K562 (cell line): Measurements from ENCODE around the gene TSPAN12. TPM values are rescaled to one million over a fixed set of nuclear protein-coding genes. Genes with fewer than 3 reads are reported as not detected.
A peak's percentile ranks its signal among the peaks of the same experiment; 100 is the strongest.

Source experiments
- ATAC-seq: fragments of 200-7000 bp; cut with Tn5 transposase; 3 replicates; pipeline ENCODE4 v1.9.1; 2020; ENCODE audit warnings: moderate library complexity
- BruUV-seq: library from RNA; stranded (reverse); fragments of 400-500 nt; replicated peaks from 2 replicates; lab custom pipeline; 2021; lab: Mats Ljungman, UMichigan
- CTCF ChIA-PET: fragments of 300-600 bp; formaldehyde crosslinking; extraction: SDS; loops from one replicate; lab custom pipeline; 2021; ENCODE audit warnings: low intra/inter-chr PET ratio; lab: Yijun Ruan, JAX
- POLR2A ChIA-PET: fragments of 300-600, 350-650 bp; sonication (Branson Sonifier 250); formaldehyde crosslinking; extraction: SDS; loops from one replicate; lab custom pipeline; 2021; ENCODE audit warnings: antibody characterized with exemption, inconsistent platforms; lab: Yijun Ruan, JAX
- DNase-seq, 4 experiments: peaks; one replicate each; pipeline versions ENCODE4 v3.0.0 to v3.0.0-alpha.2; 2011 to 2018; ENCODE audit warnings: low spot score in 3 of 4, mixed read lengths in 3 of 4; ENCODE audit errors: extremely low read depth in 1 of 4
- FAIRE-seq: peaks from 2 replicates; lab custom pipeline; 2011; peaks lifted over from hg19 to GRCh38; lab: Jason Lieb, UNC
- H2AFZ ChIP-seq: 2 replicates; pipeline ENCODE4 v1.6.0; 2011; ENCODE audit warnings: low read depth, low read length, control low read depth, inconsistent platforms
- H3K27ac ChIP-seq: fragments of 200-600 bp; 3 replicates; pipeline ENCODE4 v1.8.0; 2011; ENCODE audit warnings: low read depth, mild to moderate bottlenecking, control low read depth, inconsistent platforms, low read length, moderate library complexity, mixed read lengths; ENCODE audit errors: extremely low read depth
- H3K27me3 ChIP-seq, 2 experiments: fragments of 300-600 bp in 1 of 2; 2 replicates in 1 of 2; 3 replicates in 1 of 2; pipeline versions ENCODE4 v1.6.0 to v1.8.0; 2011; ENCODE audit warnings: inconsistent platforms in 2 of 2, low read length in 2 of 2, mild to moderate bottlenecking in 1 of 2, mixed read lengths in 1 of 2, moderate library complexity in 1 of 2; ENCODE audit not compliant: control insufficient read depth in 2 of 2, insufficient read depth in 2 of 2
- H3K36me3 ChIP-seq: fragments of 300-600 bp; 3 replicates; pipeline ENCODE4 v1.8.0; 2011; ENCODE audit warnings: mild to moderate bottlenecking, low read length, inconsistent platforms; ENCODE audit not compliant: control insufficient read depth, insufficient read depth
- H3K4me1 ChIP-seq, 2 experiments: fragments of 200-600 bp in 1 of 2; replicated peaks in 1 of 2; 2 replicates in 1 of 2; 3 replicates in 1 of 2; pipeline versions ENCODE4 v1.5.1 to v1.8.0; 2011; ENCODE audit warnings: inconsistent platforms in 2 of 2, low read length in 2 of 2, mild to moderate bottlenecking in 1 of 2, mixed read lengths in 1 of 2, moderate library complexity in 1 of 2; ENCODE audit not compliant: control insufficient read depth in 2 of 2, insufficient read depth in 2 of 2
- H3K4me2 ChIP-seq: 2 replicates; pipeline ENCODE4 v1.6.1; 2011; ENCODE audit warnings: low read length, control low read depth, inconsistent platforms, mixed read lengths; ENCODE audit not compliant: insufficient read depth
- H3K4me3 ChIP-seq: fragments of 200-600 bp; sonication (generic), shearing (Covaris generic); 2 replicates; pipeline ENCODE4 v1.5.1; 2016; ENCODE audit warnings: control low read depth, inconsistent platforms
- H3K79me2 ChIP-seq: fragments of 200-600 bp; 3 replicates; pipeline ENCODE4 v1.8.0; 2011; ENCODE audit warnings: low read length, inconsistent platforms; ENCODE audit not compliant: control insufficient read depth, insufficient read depth
- H3K9ac ChIP-seq, 2 experiments: 2 replicates each; pipeline versions ENCODE4 v1.6.0 to v1.6.1; 2011; ENCODE audit warnings: low read depth in 2 of 2, low read length in 2 of 2, control low read depth in 1 of 2, inconsistent platforms in 1 of 2, mild to moderate bottlenecking in 1 of 2, mixed read lengths in 1 of 2; ENCODE audit not compliant: insufficient read depth in 1 of 2
- H3K9me1 ChIP-seq: one replicate; pipeline ENCODE4 v1.6.0; 2011; ENCODE audit warnings: inconsistent platforms, mild to moderate bottlenecking, low read length, moderate library complexity; ENCODE audit not compliant: control insufficient read depth, insufficient read depth
- H3K9me3 ChIP-seq: replicated peaks from 2 replicates; pipeline ENCODE4 v1.5.1; 2011; ENCODE audit warnings: low read depth, low read length, inconsistent platforms; ENCODE audit not compliant: control insufficient read depth, insufficient read depth
- H4K20me1 ChIP-seq: replicated peaks from 2 replicates; pipeline ENCODE4 v1.6.1; 2011; ENCODE audit warnings: low read length, inconsistent platforms, mixed read lengths; ENCODE audit not compliant: control insufficient read depth, insufficient read depth
- HDGF ChIP-seq: fragments of 450-650 bp; IDR thresholded peaks from 2 replicates; pipeline ENCODE4 v1.6.1; 2016
- HMGN3 ChIP-seq: IDR thresholded peaks from 2 replicates; pipeline ENCODE4 v1.6.1; 2011; ENCODE audit warnings: borderline replicate concordance, low read depth, mild to moderate bottlenecking, mixed read lengths, low read length; ENCODE audit not compliant: insufficient read length; ENCODE audit errors: extremely low read depth
- KAT7 ChIP-seq: sonication (generic); formaldehyde crosslinking; IDR thresholded peaks from 2 replicates; pipeline ENCODE4 v1.8.0; 2022; ENCODE audit warnings: missing genetic modification reagents, mild to moderate bottlenecking, borderline replicate concordance
- TCF7L2 ChIP-seq: fragments of 150-350 bp; IDR thresholded peaks from 2 replicates; pipeline ENCODE4 v1.6.1; 2016; ENCODE audit warnings: low read depth, mild to moderate bottlenecking, low read length, moderate library complexity
- ZNF324 ChIP-seq: fragments of 250-450 bp; sonication (Bioruptor Pico); IDR thresholded peaks from 2 replicates; pipeline ENCODE4 v1.4.0; 2020; ENCODE audit warnings: mild to moderate bottlenecking
- WGBS: fragments of 100-300 bp; shearing (Covaris generic); methylation state at CpG from one replicate; pipeline ENCODE4 v1.1.6; 2016; ENCODE audit warnings: low coverage, mixed read lengths; ENCODE audit not compliant: insufficient coverage; ENCODE audit errors: missing lambda C conversion rate; 5-methylcytosine and 5-hydroxymethylcytosine counted together
- in situ Hi-C: fragments of 300-500 bp; cut with MboI; formaldehyde crosslinking; loops from 4 replicates; pipeline ENCODE4 v1.15.0; 2018; ENCODE audit warnings: inconsistent platforms, mixed read lengths
- intact Hi-C: fragments of 100-400 bp; cut with micrococcal nuclease; formaldehyde crosslinking; loops from 2 replicates; pipeline ENCODE4 v1.14.2; 2022
- polyA plus RNA-seq, 8 experiments: library from polyadenylated mRNA; depleted of rRNA in 4 of 8; stranded (reverse) in 5 of 8; unstranded in 3 of 8; fragments of >200 nt; fragmentation: Nextera tagmentation in 2 of 8; fragmentation: Illumina TruSeq in 1 of 8; extraction: Ambion mirVana in 2 of 8; extraction: Trizol in 1 of 8; gene quantifications; 2 replicates each; pipeline versions ENCODE4 v1.2.1 to v1.2.3, GENCODE V29; 2011 to 2014; ENCODE audit warnings: inconsistent platforms in 1 of 8, missing spikeins in 1 of 8
- total RNA-seq, 7 experiments: library from RNA; depleted of rRNA in 6 of 7; stranded (reverse); fragments of >200 nt in 6 of 7; fragmentation: Illumina TruSeq in 2 of 7; extraction: Trizol in 2 of 7; gene quantifications; 2 replicates each; pipeline versions ENCODE4 v1.2.1 to v1.2.3, GENCODE V29; 2011 to 2021; ENCODE audit warnings: low replicate concordance in 1 of 7
- TF ChIP-seq, protein P1 (sequence below): sonication (generic); formaldehyde crosslinking; IDR thresholded peaks from 2 replicates; pipeline ENCODE4 v1.8.1; 2023; ENCODE audit warnings: missing genetic modification reagents, mild to moderate bottlenecking, borderline replicate concordance
- TF ChIP-seq, protein P2 (sequence below): fragments of 250-450 bp; sonication (Bioruptor Pico); IDR thresholded peaks from 2 replicates; pipeline ENCODE4 v1.5.0; 2021
- TF ChIP-seq, protein P3 (sequence below): fragments of 450-650 bp; IDR thresholded peaks from 2 replicates; pipeline ENCODE4 v1.6.1; 2016; ENCODE audit warnings: low read depth, mild to moderate bottlenecking, moderate library complexity

Gene TSPAN12
- total and polyA plus RNA-seq, 9 of the 15 experiments (the other 6 are each of a cell fraction or from before 2014, with no cell fraction given) = 0.13 to 1.7 (median 0.35) TPM; not detected in 1

DNA sequence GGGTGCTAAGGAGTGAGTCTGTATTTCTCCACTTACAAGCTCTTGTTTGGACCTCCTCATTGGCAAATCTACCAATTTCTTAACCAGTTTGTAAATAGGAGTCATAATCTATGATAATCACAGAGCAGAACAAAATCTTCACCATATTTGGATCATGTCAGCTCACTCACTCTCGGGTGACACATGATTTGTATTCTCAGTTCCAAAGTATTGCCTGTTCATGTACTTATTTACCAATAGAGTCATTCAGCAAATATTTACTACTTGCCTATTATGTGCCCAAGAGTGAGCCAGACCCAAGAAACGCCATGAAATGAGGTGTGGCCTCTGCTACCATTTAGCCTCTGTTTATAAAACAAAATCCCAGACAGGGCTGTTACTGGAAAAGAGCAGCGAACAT, 114.8 kb downstream of the TSPAN12 start:
- no peak overlapping the region for H3K9ac ChIP-seq
- WGBS = 7% methylated on average over 3 of the region's 3 CpGs
- in situ Hi-C loops = no loop called here
- no peak for FAIRE-seq
- H2AFZ ChIP-seq = peak overlapping the region; percentile 6; the same call in 1 of the 2 replicates
- no peaks in the 10 kb centered on the region for H3K9me1 ChIP-seq
- no peaks in the 10 kb centered on the region for H3K9me3 ChIP-seq
- no peak overlapping the region for H3K4me2 ChIP-seq
- H3K4me1 ChIP-seq = no peaks in the 10 kb centered on the region; a peak in 1 of 5 replicates
- no peak for ATAC-seq
- H3K4me3 ChIP-seq = no peak overlapping the region
- H3K27me3 ChIP-seq = no peaks in the 10 kb centered on the region
- H3K79me2 ChIP-seq = no peaks in the 10 kb centered on the region
- POLR2A ChIA-PET = interaction anchor here (0.7 to 1.8 kb wide), 2 partner anchors 11 to 557 kb away, joined by 3 to 6 read pairs; no protein-coding TSS in a partner anchor
- no peak for DNase-seq
- BruUV-seq = no TSS peak
- TF ChIP-seq HDGF = no peak
- no peak overlapping the region for H3K27ac ChIP-seq
- intact Hi-C loops = no loop called here
- H4K20me1 ChIP-seq = no peaks in the 10 kb centered on the region
- no peaks in the 10 kb centered on the region for H3K36me3 ChIP-seq
- CTCF ChIA-PET = no interaction called here

DNA sequence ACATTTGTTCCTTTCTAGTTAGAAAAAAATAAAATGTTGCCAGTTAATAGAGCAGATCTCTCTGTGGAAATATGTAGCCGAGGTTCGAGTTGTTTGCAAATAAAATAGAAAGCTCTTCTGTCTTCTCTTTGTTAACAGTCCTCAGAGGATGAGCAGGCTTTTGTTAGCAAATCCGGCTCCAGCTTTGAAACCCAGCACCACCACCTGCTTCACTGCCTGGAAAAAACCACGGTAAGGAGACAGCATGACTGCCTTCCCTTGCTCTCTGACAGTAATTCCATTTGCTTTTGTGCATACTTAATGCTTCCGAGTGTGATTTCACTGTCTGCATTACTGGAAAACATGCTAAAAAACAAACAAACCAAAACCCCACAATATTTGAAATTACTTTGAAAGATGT, 115.6 kb downstream of the TSPAN12 start:
- CTCF ChIA-PET = no interaction called here
- TF ChIP-seq TCF7L2 = no peak
- no peak for TF ChIP-seq HMGN3
- TF ChIP-seq, protein P1, sequence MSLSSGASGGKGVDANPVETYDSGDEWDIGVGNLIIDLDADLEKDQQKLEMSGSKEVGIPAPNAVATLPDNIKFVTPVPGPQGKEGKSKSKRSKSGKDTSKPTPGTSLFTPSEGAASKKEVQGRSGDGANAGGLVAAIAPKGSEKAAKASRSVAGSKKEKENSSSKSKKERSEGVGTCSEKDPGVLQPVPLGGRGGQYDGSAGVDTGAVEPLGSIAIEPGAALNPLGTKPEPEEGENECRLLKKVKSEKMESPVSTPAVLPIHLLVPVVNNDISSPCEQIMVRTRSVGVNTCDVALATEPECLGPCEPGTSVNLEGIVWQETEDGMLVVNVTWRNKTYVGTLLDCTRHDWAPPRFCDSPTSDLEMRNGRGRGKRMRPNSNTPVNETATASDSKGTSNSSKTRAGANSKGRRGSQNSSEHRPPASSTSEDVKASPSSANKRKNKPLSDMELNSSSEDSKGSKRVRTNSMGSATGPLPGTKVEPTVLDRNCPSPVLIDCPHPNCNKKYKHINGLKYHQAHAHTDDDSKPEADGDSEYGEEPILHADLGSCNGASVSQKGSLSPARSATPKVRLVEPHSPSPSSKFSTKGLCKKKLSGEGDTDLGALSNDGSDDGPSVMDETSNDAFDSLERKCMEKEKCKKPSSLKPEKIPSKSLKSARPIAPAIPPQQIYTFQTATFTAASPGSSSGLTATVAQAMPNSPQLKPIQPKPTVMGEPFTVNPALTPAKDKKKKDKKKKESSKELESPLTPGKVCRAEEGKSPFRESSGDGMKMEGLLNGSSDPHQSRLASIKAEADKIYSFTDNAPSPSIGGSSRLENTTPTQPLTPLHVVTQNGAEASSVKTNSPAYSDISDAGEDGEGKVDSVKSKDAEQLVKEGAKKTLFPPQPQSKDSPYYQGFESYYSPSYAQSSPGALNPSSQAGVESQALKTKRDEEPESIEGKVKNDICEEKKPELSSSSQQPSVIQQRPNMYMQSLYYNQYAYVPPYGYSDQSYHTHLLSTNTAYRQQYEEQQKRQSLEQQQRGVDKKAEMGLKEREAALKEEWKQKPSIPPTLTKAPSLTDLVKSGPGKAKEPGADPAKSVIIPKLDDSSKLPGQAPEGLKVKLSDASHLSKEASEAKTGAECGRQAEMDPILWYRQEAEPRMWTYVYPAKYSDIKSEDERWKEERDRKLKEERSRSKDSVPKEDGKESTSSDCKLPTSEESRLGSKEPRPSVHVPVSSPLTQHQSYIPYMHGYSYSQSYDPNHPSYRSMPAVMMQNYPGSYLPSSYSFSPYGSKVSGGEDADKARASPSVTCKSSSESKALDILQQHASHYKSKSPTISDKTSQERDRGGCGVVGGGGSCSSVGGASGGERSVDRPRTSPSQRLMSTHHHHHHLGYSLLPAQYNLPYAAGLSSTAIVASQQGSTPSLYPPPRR (CRISPR knock-in tag) = no peak
- TF ChIP-seq ZNF324 = no peak
- no peak for TF ChIP-seq KAT7 (CRISPR knock-in tag)
- TF ChIP-seq, protein P2, sequence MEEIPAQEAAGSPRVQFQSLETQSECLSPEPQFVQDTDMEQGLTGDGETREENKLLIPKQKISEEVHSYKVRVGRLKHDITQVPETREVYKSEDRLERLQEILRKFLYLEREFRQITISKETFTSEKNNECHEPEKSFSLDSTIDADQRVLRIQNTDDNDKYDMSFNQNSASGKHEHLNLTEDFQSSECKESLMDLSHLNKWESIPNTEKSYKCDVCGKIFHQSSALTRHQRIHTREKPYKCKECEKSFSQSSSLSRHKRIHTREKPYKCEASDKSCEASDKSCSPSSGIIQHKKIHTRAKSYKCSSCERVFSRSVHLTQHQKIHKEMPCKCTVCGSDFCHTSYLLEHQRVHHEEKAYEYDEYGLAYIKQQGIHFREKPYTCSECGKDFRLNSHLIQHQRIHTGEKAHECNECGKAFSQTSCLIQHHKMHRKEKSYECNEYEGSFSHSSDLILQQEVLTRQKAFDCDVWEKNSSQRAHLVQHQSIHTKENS (CRISPR knock-in tag) = no peak
- TF ChIP-seq, protein P3, sequence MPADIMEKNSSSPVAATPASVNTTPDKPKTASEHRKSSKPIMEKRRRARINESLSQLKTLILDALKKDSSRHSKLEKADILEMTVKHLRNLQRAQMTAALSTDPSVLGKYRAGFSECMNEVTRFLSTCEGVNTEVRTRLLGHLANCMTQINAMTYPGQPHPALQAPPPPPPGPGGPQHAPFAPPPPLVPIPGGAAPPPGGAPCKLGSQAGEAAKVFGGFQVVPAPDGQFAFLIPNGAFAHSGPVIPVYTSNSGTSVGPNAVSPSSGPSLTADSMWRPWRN = no peak

More for the DNA sequence above, 115.6 kb downstream of the TSPAN12 start:
- no peak for DNase-seq
- intact Hi-C loops = no loop called here
- in situ Hi-C loops = no loop called here
- Histone ChIP-seq H3K4me1 (no peaks in the 10 kb centered on the region; a peak in 1 of 5 replicates), H3K4me2 (no peak overlapping the region), H3K9me1 (no peaks in the 10 kb centered on the region), H3K27me3 (no peaks in the 10 kb centered on the region), H2AFZ (peak overlapping the region; percentile 11; the same call in 1 of the 2 replicates), H3K36me3 (no peaks in the 10 kb centered on the region), H3K79me2 (no peaks in the 10 kb centered on the region), H3K9ac (no peak overlapping the region), H4K20me1 (no peaks in the 10 kb centered on the region), H3K27ac (no peak overlapping the region), H3K4me3 (no peak overlapping the region), H3K9me3 (no peaks in the 10 kb centered on the region)
- POLR2A ChIA-PET = interaction anchor here (1.8 kb wide), 1 partner anchor 11 kb away, joined by 6 read pairs; no protein-coding TSS in a partner anchor
- no TSS peak for BruUV-seq
- no peak for FAIRE-seq
- 5% methylated on average over 5 of the region's 5 CpGs for WGBS
- ATAC-seq = peak; percentile 25; the same call in 1 of the 3 replicates
